VCaP (cell line): ENCODE data around the gene CRIP1.

Source experiments
- H3K27ac ChIP-seq: fragments of 450-650 bp; 2 replicates; pipeline ENCODE4 v1.5.1; 2017
- CTCF ChIP-seq: fragments of 450-650 bp; conservative IDR thresholded peaks from 2 replicates; pipeline ENCODE4 v1.5.1; 2017; ENCODE audit warnings: mild to moderate bottlenecking, moderate library complexity

Gene CRIP1

GRCh38 chr14:105496831-105497591 lies 10.3 kb downstream of the CRIP1 start:
- TF ChIP-seq CTCF: no peak
- H3K27ac ChIP-seq: no peak overlapping the region

GRCh38 chr14:105497671-105498429 lies 11.2 kb downstream of the CRIP1 start:
- no peak for TF ChIP-seq CTCF
- no peak overlapping the region for H3K27ac ChIP-seq

- no peak overlapping the region for H3K27ac ChIP-seq
- TF ChIP-seq CTCF: no peak
Measured at GRCh38 chr14:105498430-105499255, 12.0 kb downstream of the CRIP1 start.

GRCh38 chr14:105499256-105500035 lies 12.8 kb downstream of the CRIP1 start:
- no peak for TF ChIP-seq CTCF
- no peak overlapping the region for H3K27ac ChIP-seq

- no peak for TF ChIP-seq CTCF
- H3K27ac ChIP-seq: no peak overlapping the region
Measured at GRCh38 chr14:105500036-105500725, 13.5 kb downstream of the CRIP1 start.

- no peak for TF ChIP-seq CTCF
- no peak overlapping the region for H3K27ac ChIP-seq
Measured at GRCh38 chr14:105500726-105501101, 14.0 kb downstream of the CRIP1 start.
